Right atrium auricular region (tissue), 2 donors: ENCODE data around the gene RAD1. TPM values are rescaled to one million over a fixed set of nuclear protein-coding genes. Genes with fewer than 3 reads are reported as not detected.

Experiments used
- DNase-seq: peaks from one replicate; pipeline ENCODE4 v3.0.0-alpha.2; 2019; ENCODE audit warnings: low spot score
- H3K27ac ChIP-seq, 2 donors: fragments of 200-600 bp; sonication (generic); 1 replicate in 1 of 2; 2 replicates in 1 of 2; pipeline ENCODE4 v1.5.1; 2016 to 2019
- H3K27me3 ChIP-seq, 2 donors: fragments of 200-600 bp; sonication (generic); one replicate each; pipeline versions ENCODE4 v1.5.1 to v1.6.0; 2017 to 2019
- H3K36me3 ChIP-seq: fragments of 200-600 bp; sonication (generic); one replicate; pipeline ENCODE4 v1.5.1; 2016
- H3K4me1 ChIP-seq, 2 donors: fragments of 200-600 bp; sonication (generic); one replicate each; pipeline versions ENCODE4 v1.5.1 to v1.6.0; 2017 to 2019
- H3K4me3 ChIP-seq, 2 donors: fragments of 200-600 bp; sonication (generic); 1 replicate in 1 of 2; 2 replicates in 1 of 2; pipeline ENCODE4 v1.5.1; 2017 to 2019; ENCODE audit warnings: mild to moderate bottlenecking in 1 of 2, moderate library complexity in 1 of 2
- H3K9me3 ChIP-seq, 2 donors: fragments of 200-600 bp; sonication (generic); one replicate each; pipeline ENCODE4 v1.5.1; 2019
- CTCF ChIP-seq, 2 donors: fragments of 200-600 bp; sonication (generic); IDR thresholded peaks; one replicate each; pipeline ENCODE4 v1.5.1; 2019; ENCODE audit warnings: antibody characterized with exemption in 2 of 2
- total RNA-seq, 2 donors: library from RNA; depleted of rRNA; stranded (reverse); fragments of >200 nt; gene quantifications; one replicate each; pipeline ENCODE4 v1.1.0, GENCODE V29; 2016

RAD1 gene
- total RNA-seq, 2 donors from 2014 or later: 16.6 to 20.1 TPM

DNA sequence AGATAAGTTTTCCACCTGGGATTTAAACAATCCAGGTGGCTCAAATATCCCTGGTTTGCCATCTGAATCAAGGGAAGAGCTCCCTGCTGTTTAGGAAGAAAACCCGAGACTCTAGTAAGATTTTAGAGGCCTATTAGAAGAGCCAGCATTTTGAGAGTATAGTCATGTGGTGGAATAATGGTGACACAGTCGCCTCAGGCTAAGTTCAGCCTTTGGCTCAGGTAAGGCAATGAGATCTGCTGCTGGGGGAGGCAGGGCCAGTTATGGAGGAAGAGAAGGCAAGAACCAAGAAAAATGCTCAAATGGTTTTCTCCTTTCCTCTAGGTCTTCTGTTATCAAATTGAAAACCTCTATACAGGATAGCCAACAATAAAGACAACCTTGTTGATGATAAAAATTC is 16.2 kb downstream of the RAD1 start:
- H3K27ac ChIP-seq: no peak overlapping the region
- H3K36me3 ChIP-seq: peaks cover 3% of the 10 kb centered on the region
- H3K4me3 ChIP-seq: no peak overlapping the region
- no peaks in the 10 kb centered on the region for H3K27me3 ChIP-seq
- H3K4me1 ChIP-seq: no peaks in the 10 kb centered on the region
- no peak for TF ChIP-seq CTCF (IDR thresholded peaks at IDR 0.05)
- DNase-seq: no peak
- H3K9me3 ChIP-seq: no peaks in the 10 kb centered on the region

GRCh38 chr5:34898258-34898895 is 16.9 kb downstream of the RAD1 start:
- Histone ChIP-seq H3K4me1 (no peaks in the 10 kb centered on the region), H3K9me3 (no peaks in the 10 kb centered on the region), H3K27ac (no peak overlapping the region), H3K4me3 (no peak overlapping the region), H3K36me3 (peaks cover 3% of the 10 kb centered on the region), H3K27me3 (no peaks in the 10 kb centered on the region)
- peak; percentile 74 to 88 for TF ChIP-seq CTCF (IDR thresholded peaks at IDR 0.05)
- DNase-seq: peak; percentile 73

DNA sequence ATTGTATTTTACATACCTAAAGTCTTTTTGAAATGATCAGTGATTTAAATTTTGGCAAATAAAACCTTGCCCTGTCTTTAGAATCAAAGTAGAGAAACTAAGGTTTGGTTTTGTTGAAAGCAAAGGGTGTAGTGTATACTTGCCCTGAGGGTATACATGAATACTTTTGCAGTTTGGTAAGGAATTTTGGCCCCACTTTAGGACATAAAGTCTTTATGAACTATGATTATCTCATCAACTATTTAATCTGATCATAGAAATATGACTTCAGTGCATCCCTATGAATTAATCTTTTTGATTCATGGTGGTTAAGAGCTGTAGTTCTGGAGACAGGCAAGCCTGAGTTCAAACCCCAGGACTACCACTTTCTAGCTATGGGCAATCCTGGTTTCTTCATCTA is 17.7 kb downstream of the RAD1 start:
- Histone ChIP-seq H3K9me3 (no peaks in the 10 kb centered on the region), H3K36me3 (peaks cover 3% of the 10 kb centered on the region), H3K27ac (no peak overlapping the region), H3K4me3 (no peak overlapping the region), H3K27me3 (no peaks in the 10 kb centered on the region), H3K4me1 (no peaks in the 10 kb centered on the region)
- no peak for TF ChIP-seq CTCF (IDR thresholded peaks at IDR 0.05)
- no peak for DNase-seq

- no peaks in the 10 kb centered on the region for H3K36me3 ChIP-seq
- no peak overlapping the region for H3K27ac ChIP-seq
- no peaks in the 10 kb centered on the region for H3K27me3 ChIP-seq
- H3K9me3 ChIP-seq: no peaks in the 10 kb centered on the region
- DNase-seq: no peak
- H3K4me1 ChIP-seq: no peaks in the 10 kb centered on the region
- TF ChIP-seq CTCF (IDR thresholded peaks at IDR 0.05): no peak
- no peak overlapping the region for H3K4me3 ChIP-seq
Measured at GRCh38 chr5:34895641-34896419, 19.5 kb downstream of the RAD1 start.

- DNase-seq: no peak
- no peak for TF ChIP-seq CTCF (IDR thresholded peaks at IDR 0.05)
Measured at GRCh38 chr5:34894716-34895115, 20.6 kb downstream of the RAD1 start.

More at GRCh38 chr5:34894716-34895115, 20.6 kb downstream of the RAD1 start:
- Histone ChIP-seq H3K9me3 (no peaks in the 10 kb centered on the region), H3K4me1 (no peaks in the 10 kb centered on the region), H3K36me3 (no peaks in the 10 kb centered on the region), H3K27ac (no peak overlapping the region), H3K4me3 (no peak overlapping the region), H3K27me3 (no peaks in the 10 kb centered on the region)
